ENCODE results near the gene PRMT1.
A peak's percentile ranks its signal among the peaks of the same experiment; 100 is the strongest.
"Not testable (repeated sequence)": the region's sequence is repeated elsewhere in the genome, so short reads cannot be mapped to it uniquely, and the experiment has no call there.

The PRMT1 gene

DNA sequence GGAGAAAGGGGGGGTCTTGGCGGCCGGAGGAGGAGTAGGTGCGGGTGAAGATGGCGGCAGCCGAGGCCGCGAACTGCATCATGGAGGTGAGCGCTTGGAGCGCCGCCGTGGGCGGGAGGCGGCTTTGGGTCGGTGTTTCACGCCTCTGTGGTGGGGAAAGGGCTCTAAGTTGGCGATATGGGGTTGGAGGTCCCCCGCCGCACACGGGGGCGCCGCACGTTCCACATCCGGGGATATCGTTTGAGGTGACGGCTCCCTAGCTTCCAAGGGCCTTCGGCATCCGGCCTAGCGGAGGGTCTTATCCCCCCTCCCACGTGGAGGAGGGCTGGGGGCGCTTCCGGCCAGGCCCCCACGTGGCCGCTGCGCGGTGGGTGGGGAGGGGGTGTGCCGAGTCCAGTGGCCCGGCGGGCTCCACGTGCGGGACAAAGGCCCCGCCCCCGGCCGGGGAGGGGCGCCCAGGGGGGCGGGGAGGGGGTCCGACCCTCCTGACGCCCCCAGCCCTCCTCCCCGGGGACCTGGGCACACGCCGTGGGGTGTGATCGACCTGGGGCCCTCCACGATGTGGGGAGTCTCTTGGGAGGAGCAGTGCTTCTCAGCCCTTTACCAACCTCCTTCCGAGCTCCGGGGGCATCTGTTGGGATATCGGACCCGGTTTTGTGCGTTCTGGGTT is at the start of gene PRMT1:
PRMT1 (plus strand) TSS at position 41 of the 670 bp plus-strand sequence; CDS start at position 51, 10 bp downstream.
- DNase-seq (ENCODE audit: low read depth): peak; percentile 21

DNA sequence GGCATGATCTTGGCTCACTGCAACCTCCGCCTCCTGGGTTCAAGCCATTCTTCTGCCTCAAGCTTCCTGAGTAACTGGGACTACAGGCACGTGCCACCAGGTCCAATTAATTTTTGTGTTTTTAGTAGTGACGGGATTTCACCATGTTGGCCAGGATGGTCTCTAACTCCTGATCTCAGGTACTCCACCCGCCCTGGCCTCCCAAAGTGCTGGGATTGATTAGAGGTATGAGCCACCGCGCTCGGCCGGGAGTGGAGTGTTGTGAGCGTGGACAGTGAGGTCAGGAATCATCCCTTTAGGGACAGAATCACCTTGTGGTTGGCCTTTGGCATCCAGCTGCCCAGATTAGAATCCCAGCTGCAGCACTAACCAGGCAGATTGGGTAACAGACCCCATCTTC is 47.4 kb upstream of the PRMT1 start:
- TF ChIP-seq, protein P1, sequence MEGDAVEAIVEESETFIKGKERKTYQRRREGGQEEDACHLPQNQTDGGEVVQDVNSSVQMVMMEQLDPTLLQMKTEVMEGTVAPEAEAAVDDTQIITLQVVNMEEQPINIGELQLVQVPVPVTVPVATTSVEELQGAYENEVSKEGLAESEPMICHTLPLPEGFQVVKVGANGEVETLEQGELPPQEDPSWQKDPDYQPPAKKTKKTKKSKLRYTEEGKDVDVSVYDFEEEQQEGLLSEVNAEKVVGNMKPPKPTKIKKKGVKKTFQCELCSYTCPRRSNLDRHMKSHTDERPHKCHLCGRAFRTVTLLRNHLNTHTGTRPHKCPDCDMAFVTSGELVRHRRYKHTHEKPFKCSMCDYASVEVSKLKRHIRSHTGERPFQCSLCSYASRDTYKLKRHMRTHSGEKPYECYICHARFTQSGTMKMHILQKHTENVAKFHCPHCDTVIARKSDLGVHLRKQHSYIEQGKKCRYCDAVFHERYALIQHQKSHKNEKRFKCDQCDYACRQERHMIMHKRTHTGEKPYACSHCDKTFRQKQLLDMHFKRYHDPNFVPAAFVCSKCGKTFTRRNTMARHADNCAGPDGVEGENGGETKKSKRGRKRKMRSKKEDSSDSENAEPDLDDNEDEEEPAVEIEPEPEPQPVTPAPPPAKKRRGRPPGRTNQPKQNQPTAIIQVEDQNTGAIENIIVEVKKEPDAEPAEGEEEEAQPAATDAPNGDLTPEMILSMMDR (IDR thresholded peaks at IDR 0.05; ENCODE audit: low read length, missing control alignments): no peak
- no peak overlapping the region for H3K4me3 ChIP-seq (replicated peaks; ENCODE audit: low read depth, low read length)
- DNase-seq (ENCODE audit: low read depth): no peak

More for the DNA sequence above, at the start of gene PRMT1:
- H3K4me3 ChIP-seq (replicated peaks; ENCODE audit: low read depth, low read length): peak within 1 kb of the TSS; percentile 99
- TF ChIP-seq, protein P1 (IDR thresholded peaks at IDR 0.05; ENCODE audit: low read length, missing control alignments): no peak

DNA sequence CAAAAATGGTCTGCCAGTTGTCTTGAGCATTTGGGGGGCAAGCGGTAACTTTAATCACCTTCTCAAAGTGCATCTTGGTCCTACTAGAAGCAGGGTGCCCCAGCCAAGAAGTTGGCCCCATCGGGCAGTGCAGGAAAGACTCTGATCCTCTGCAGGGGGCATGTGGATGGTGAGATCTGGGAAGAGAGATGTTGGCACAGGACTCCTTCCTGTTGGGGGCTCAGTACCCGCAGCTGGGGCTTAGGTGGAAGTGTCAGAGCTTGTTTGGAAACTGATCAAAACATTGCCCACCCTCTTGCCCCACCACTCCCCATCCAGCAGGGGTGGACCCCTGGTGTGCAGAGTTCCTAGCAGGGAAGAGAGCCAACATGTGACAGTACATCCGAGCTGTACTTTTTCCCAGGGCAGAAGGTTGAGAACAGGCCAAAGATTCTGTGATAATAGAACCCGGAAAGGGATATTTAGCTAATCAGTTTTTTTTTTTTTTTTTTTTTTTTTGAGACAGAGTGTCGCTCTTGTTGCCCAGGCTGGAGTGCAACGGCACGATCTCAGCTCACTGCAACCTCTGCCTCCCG is 46.0 kb upstream of the PRMT1 start:
- TF ChIP-seq, protein P1 (IDR thresholded peaks at IDR 0.05; ENCODE audit: low read length, missing control alignments): no peak

DNA sequence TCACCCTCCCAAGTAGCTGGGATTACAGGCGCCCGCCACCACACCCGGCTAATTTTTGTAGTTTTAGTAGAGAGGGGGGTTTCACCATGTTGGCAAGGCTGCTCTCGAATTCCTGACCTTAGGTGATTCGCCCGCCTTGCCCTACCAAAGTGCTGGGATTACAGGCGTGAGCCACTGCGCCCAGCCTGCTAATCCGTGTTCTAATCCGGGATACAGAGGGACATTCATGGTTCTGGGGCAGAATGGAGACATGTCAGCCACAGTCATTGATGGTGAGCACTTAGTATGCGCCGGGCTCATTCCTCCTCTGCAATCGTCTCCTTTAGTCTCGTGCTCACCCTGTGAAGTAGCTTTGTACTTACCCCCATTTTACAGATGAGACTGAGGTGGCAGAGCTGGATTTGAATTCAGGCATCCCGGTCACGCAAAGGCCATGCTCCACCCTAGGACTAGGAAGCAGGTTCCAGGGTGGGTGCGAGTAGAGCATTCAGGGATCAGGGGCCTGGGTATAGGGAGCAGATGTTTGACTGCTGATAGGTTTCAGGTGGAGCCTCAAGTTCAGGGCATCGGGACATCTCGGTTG is 45.4 kb upstream of the PRMT1 start:
- no peak overlapping the region for H3K4me3 ChIP-seq (replicated peaks; ENCODE audit: low read depth, low read length)
- TF ChIP-seq, protein P1 (IDR thresholded peaks at IDR 0.05; ENCODE audit: low read length, missing control alignments): no peak
- no peak for DNase-seq (ENCODE audit: low read depth)

More for the DNA sequence above, 46.0 kb upstream of the PRMT1 start:
- no peak for DNase-seq (ENCODE audit: low read depth)
- no peak overlapping the region for H3K4me3 ChIP-seq (replicated peaks; ENCODE audit: low read depth, low read length)

DNA sequence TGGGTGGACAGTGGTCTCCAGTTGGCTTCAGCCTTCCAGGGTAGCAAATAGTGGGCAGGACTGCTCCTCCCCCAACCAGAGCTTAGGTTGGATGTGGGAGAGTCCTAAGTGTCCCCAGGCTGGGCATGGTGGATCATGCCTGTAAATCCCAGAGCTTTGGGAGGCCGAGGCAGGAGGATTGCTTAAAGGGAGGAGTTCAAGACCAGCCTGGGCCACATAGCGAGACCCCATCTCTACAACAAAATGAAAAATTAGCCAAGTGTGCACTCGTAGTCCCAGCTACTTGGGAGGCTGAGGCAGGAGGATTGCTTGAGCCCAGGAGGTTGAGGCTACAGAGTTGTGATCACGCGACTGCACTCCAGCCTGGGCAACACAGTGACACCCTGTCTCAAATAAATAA is 44.5 kb upstream of the PRMT1 start:
- TF ChIP-seq, protein P1 (IDR thresholded peaks at IDR 0.05; ENCODE audit: low read length, missing control alignments): no peak

DNA sequence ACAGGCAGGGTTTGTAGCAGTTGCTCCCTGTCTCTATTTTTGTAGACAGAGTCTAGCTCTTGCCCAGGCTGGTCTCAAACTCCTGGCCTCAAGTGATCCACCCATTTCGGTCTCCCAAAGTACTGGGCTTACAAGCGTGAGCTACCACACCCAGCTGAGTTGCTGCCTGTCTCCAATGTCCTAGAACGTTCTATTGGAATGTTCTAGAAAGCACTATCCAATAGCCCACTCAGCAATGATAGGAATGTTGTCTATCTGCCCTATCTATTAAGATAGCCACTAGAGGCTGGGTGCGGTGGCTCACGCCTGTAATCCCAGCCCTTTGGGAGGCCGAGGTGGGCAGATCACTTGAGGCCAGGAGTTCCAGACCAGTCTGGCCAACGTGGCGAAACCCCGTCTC is 43.8 kb upstream of the PRMT1 start:
- DNase-seq (ENCODE audit: low read depth); H3K4me3 ChIP-seq (replicated peaks; ENCODE audit: low read depth, low read length): not testable (repeated sequence)

More for the DNA sequence above, 44.5 kb upstream of the PRMT1 start:
- no peak overlapping the region for H3K4me3 ChIP-seq (replicated peaks; ENCODE audit: low read depth, low read length)
- DNase-seq (ENCODE audit: low read depth): no peak

DNA sequence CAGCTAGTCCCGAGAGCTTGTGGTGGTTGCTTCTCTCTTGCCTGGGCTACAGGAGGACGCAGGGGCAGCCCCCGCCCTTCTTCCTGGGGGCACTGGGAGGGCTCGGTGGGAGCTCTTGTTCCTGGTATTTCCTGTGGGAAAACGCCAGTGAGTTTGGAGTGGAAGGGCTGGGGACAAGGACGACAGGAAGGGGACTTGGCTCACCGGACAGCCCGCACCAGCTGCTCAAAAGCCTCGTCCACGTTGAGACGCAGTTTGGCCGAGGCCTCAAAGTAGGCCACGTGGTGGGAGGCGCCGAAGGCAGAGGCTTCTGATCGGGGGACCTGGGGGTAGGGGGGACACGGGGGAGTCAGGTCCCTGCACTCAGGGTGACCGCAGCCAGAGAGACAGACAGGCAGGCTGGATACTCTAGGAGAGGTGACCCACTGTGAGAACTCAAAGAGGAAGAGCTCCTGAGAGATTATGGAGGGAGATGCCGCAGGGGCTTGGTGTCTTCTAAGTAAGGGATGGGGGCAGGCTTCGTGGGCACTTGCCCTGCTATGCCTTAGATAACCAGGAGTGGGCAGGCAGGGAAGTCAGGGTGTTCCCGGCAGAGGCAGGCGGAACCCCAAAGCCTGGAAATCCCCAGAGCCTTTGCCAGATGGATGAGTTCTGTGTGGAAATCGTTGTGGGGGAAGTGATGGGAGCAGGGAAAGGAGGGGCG is 41.4 kb upstream of the PRMT1 start:
- TF ChIP-seq, protein P1 (IDR thresholded peaks at IDR 0.05; ENCODE audit: low read length, missing control alignments): peak; percentile 12
- no peak overlapping the region for H3K4me3 ChIP-seq (replicated peaks; ENCODE audit: low read depth, low read length)
- no peak for DNase-seq (ENCODE audit: low read depth)

All from fibroblast of pulmonary artery (primary cell).